H1 (cell line): ENCODE data around the gene USP3. TPM values are rescaled to one million over a fixed set of nuclear protein-coding genes. Genes with fewer than 3 reads are reported as not detected.

Experiments used
- CBX5 ChIP-seq: fragments of 300-800, 300-1000 bp; sonication (generic); IDR thresholded peaks from 2 replicates; pipeline ENCODE4 v1.7.1; 2016; ENCODE audit warnings: antibody characterized with exemption, low read length, low read depth
- CHD1 ChIP-seq: IDR thresholded peaks from 2 replicates; pipeline ENCODE4 v1.6.1; 2012; ENCODE audit warnings: low read depth, low read length, improper control_type of control experiment
- CHD2 ChIP-seq: IDR thresholded peaks from 2 replicates; pipeline ENCODE4 v1.6.1; 2012; ENCODE audit warnings: low read length, improper control_type of control experiment
- CHD7 ChIP-seq: fragments of 300-600 bp; sonication (generic); IDR thresholded peaks from 2 replicates; pipeline ENCODE4 v1.7.1; 2012; ENCODE audit warnings: low read length, moderate library complexity, mild to moderate bottlenecking, inconsistent platforms; ENCODE audit not compliant: insufficient replicate concordance
- CREB1 ChIP-seq: IDR thresholded peaks from 2 replicates; pipeline ENCODE4 v1.6.1; 2012; ENCODE audit warnings: inconsistent platforms
- EZH2 ChIP-seq: fragments of 200-600 bp; sonication (generic); IDR thresholded peaks from 2 replicates; pipeline ENCODE4 v1.7.1; 2012; ENCODE audit warnings: low read depth, mild to moderate bottlenecking, moderate library complexity, low read length, inconsistent platforms; ENCODE audit not compliant: severe bottlenecking
- HDAC6 ChIP-seq: IDR thresholded peaks from one replicate; pipeline ENCODE4 v1.7.1; 2012; ENCODE audit warnings: low read depth, mild to moderate bottlenecking, inconsistent platforms, low read length, moderate library complexity
- JUN ChIP-seq: IDR thresholded peaks from 2 replicates; pipeline ENCODE4 v1.6.1; 2011; ENCODE audit warnings: low read depth, mild to moderate bottlenecking, improper control_type of control experiment, low read length
- JUND ChIP-seq: IDR thresholded peaks from 2 replicates; pipeline ENCODE4 v1.6.1; 2011; ENCODE audit warnings: mild to moderate bottlenecking, improper control_type of control experiment, low read length
- KDM4A ChIP-seq: IDR thresholded peaks from one replicate; pipeline ENCODE4 v1.7.1; 2012; ENCODE audit warnings: low read depth, mild to moderate bottlenecking, moderate library complexity, low read length, inconsistent platforms; ENCODE audit not compliant: severe bottlenecking
- KDM5A ChIP-seq: fragments of 200-600 bp; IDR thresholded peaks from 2 replicates; pipeline ENCODE4 v1.7.1; 2012; ENCODE audit warnings: mild to moderate bottlenecking, low read length, inconsistent platforms, mixed read lengths
- PHF8 ChIP-seq: fragments of 200-600 bp; sonication (generic); conservative IDR thresholded peaks from 2 replicates; pipeline ENCODE4 v1.7.1; 2012; ENCODE audit warnings: low read depth, mild to moderate bottlenecking, inconsistent platforms, low read length, moderate library complexity
- SP1 ChIP-seq: IDR thresholded peaks from 2 replicates; pipeline ENCODE4 v1.6.1; 2011; ENCODE audit warnings: low read depth, low read length
- SP4 ChIP-seq: IDR thresholded peaks from 2 replicates; pipeline ENCODE4 v1.6.1; 2012; ENCODE audit warnings: low read length, inconsistent platforms
- polyA plus RNA-seq, 7 experiments: library from polyadenylated mRNA; depleted of rRNA in 3 of 7; stranded (reverse) in 5 of 7; unstranded in 2 of 7; fragments of >200 nt in 5 of 7; fragments of 200-250 nt in 2 of 7; gene quantifications; 1 replicate in 5 of 7; 2 replicates in 1 of 7; 4 replicates in 1 of 7; pipeline versions ENCODE4 v1.2.1 to v1.2.3, GENCODE V29; 2011 to 2013; ENCODE audit warnings: missing spikeins in 2 of 7, mixed read lengths in 2 of 7
- total RNA-seq: library from RNA; stranded (reverse); fragmentation: NEBNext Ultra II Directional; extraction: Animal tissue kit (Norgen Biotek cat#: 25700); gene quantifications from 2 replicates; pipeline ENCODE4 v1.2.1, GENCODE V29; 2021

The USP3 gene
- total and polyA plus RNA-seq, 2 of the 8 experiments (the other 6 are each of a cell fraction or from before 2014, with no cell fraction given) = 15.5 to 16.2 TPM

DNA sequence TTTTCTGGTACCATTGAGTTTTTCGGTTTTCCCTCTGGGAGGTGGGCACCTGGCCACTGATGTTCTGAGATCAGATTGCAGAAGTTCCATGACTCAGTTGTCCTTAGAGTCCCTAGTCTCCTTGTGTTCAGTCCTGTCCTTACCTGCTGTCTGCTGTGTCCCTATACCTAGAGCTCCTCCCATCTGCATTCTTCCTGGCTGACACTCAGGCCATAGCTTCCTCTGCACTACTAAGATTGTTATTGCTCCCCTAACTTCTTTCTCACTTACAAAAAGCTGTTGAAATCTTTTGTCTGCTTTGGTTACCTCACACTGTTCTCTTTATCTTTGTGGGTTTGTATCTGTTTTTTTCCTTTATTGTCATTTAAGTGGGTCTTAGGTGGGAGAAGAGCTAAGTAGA, 13.2 kb downstream of the USP3 start (continued):
- TF ChIP-seq CHD7 = no peak
- no peak for TF ChIP-seq KDM4A
- no peak for TF ChIP-seq EZH2
- TF ChIP-seq JUND = no peak
- TF ChIP-seq CBX5 = no peak
- TF ChIP-seq HDAC6 = no peak
- TF ChIP-seq JUN = no peak
- no peak for TF ChIP-seq CREB1
- no peak for TF ChIP-seq PHF8
- TF ChIP-seq CHD1 = no peak
- TF ChIP-seq SP4 = no peak
- TF ChIP-seq SP1 = no peak
- no peak for TF ChIP-seq KDM5A
- no peak for TF ChIP-seq CHD2
